Stimulated activated CD4-positive, alpha-beta T cell treated with anti-CD3 and anti-CD28 coated beads, Interleukin-1b, Interleukin-23, amount 100 ng/mL, for 4 hours (primary cell): ENCODE results near the gene CNIH2.
A peak's percentile ranks its signal among the peaks of the same experiment; 100 is the strongest.
"Not testable (repeated sequence)": the region's sequence is repeated elsewhere in the genome, so short reads cannot be mapped to it uniquely, and the experiment has no call there.

Experiments
- DNase-seq, 2 donors: peaks; one replicate each; pipeline ENCODE4 v3.0.0-alpha.2; 2020; ENCODE audit warnings: low read depth in 2 of 2

Gene CNIH2

GRCh38 chr11:66276619-66277018 lies 1.4 kb upstream of the CNIH2 start:
- not testable (repeated sequence) for DNase-seq

- not testable (repeated sequence) for DNase-seq
Measured at GRCh38 chr11:66277064-66277463, 911 bp upstream of the CNIH2 start.

- DNase-seq = no peak
Measured at GRCh38 chr11:66278363-66279091, 552 bp downstream of the CNIH2 start.

GRCh38 chr11:66279092-66279734 lies 1.2 kb downstream of the CNIH2 start:
- DNase-seq = no peak

- DNase-seq = no peak
Measured at GRCh38 chr11:66280428-66280827, 2.5 kb downstream of the CNIH2 start.

- DNase-seq = no peak
Measured at GRCh38 chr11:66281001-66281400, 3.0 kb downstream of the CNIH2 start.

- DNase-seq = no peak
Measured at GRCh38 chr11:66281776-66282467, 3.9 kb downstream of the CNIH2 start.

- DNase-seq = peak; percentile 98 to 99
Measured at GRCh38 chr11:66282468-66283455, 4.8 kb downstream of the CNIH2 start.

GRCh38 chr11:66283461-66284105 lies 5.6 kb downstream of the CNIH2 start:
- no peak for DNase-seq

- no peak for DNase-seq
Measured at GRCh38 chr11:66284526-66285078, 6.6 kb downstream of the CNIH2 start.

GRCh38 chr11:66285250-66285947 lies 7.4 kb downstream of the CNIH2 start:
- DNase-seq = no peak

GRCh38 chr11:66286699-66287098 lies 8.7 kb downstream of the CNIH2 start:
- DNase-seq = no peak

GRCh38 chr11:66287211-66287888 lies 9.4 kb downstream of the CNIH2 start:
- no peak for DNase-seq

- DNase-seq = no peak
Measured at GRCh38 chr11:66287889-66288670, 10.1 kb downstream of the CNIH2 start.

- peak; percentile 95 for DNase-seq
Measured at GRCh38 chr11:66288671-66289547, 10.9 kb downstream of the CNIH2 start, which contains the start of gene YIF1A. TSS of gene YIF1A (minus strand) at chr11:66289143. CDS start at chr11:66288985, 158 bp downstream.

GRCh38 chr11:66289548-66290329 lies 11.8 kb downstream of the CNIH2 start:
- peak; percentile 64 to 74 for DNase-seq

- DNase-seq = no peak
Measured at GRCh38 chr11:66290330-66290621, 12.3 kb downstream of the CNIH2 start.
